Measurements from ENCODE around the gene DOK4.

Gene DOK4

DNA sequence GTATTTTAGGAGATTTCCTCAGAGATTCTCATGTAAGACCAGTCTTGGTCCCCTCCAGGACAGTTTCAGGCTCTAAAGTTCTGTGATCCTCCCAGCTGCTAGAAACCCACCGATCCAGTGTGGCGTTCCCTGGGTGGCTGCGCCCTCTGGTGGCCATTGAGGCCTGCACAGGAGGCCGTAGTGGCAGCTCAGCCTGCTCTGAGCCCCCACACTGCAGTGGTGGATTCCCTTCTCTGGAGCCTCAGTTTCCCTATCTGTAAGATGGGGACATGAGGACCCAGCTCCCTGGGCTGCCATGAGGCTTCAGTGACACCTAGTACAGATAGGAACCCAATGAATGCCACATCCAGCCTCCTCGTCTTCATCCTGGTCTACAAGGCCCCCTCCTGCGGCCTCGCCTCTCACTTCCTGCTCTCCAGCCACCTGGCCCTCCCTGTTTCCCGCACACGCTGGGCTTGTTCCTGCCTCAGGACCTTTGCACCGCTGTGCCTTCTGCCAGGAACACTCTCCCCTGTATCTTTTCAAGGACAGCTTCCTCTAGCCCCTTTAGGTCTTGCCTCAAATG, 33.6 kb upstream of the DOK4 start:
- Histone ChIP-seq H3K27ac (no peak overlapping the region), H3K4me3 (no peak overlapping the region), H3K36me3 (peaks cover 30% of the 10 kb centered on the region), H4K20me1 (no peaks in the 10 kb centered on the region), H3K27me3 (no peaks in the 10 kb centered on the region), H3K9ac (no peak overlapping the region), H3K4me2 (no peak overlapping the region), H3K4me1 (peaks cover 14% of the 10 kb centered on the region), H3K9me3 (no peaks in the 10 kb centered on the region)
- no peak for TF ChIP-seq Cebpa-rat (IDR thresholded peaks at IDR 0.05)

DNA sequence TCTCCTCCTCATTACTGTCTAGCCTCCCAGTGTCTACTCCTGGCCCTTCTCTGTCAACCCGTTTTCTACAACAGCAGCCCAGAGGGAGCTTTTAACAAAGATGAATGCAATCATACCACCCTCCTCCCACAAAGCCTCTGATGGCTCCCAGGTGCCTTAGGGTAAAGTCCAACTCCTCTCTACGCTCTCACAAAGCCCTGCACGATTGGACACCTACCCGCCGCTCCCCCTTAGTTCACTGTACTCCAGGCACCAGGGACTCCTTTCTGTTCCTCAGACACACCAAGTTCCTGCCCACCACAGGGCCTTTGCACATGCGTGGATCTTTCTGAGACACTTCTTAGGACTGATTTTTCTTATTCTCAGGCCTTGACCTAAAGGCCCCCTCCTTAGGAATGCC, 32.6 kb upstream of the DOK4 start:
- Histone ChIP-seq H4K20me1 (no peaks in the 10 kb centered on the region), H3K9me3 (no peaks in the 10 kb centered on the region)
- TF ChIP-seq Cebpa-rat (IDR thresholded peaks at IDR 0.05) = no peak

DNA sequence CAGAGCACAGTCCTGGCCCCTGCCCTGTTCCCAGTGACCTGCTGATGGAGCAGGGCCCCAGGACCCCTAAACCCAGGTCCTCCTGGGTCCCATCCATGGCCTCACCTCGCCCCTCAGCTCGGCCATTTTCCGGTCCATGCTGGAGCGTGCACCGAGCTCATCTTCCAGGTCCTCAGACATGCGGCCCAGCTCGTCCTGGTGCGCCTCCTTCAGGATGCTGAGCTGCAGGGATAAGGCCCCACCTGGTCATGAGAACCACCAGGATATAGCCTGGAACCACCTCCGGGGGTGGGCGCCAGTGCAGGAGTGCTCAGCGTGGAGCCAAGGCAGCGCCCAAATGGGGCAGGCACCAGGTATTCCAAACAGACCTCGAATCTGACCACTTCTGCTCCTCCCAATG, 32.2 kb upstream of the DOK4 start:
- Histone ChIP-seq H3K27ac (no peak overlapping the region), H3K4me1 (peaks cover 11% of the 10 kb centered on the region), H4K20me1 (no peaks in the 10 kb centered on the region), H3K4me2 (no peak overlapping the region), H3K9me3 (no peaks in the 10 kb centered on the region), H3K27me3 (no peaks in the 10 kb centered on the region), H3K4me3 (no peak overlapping the region), H3K9ac (no peak overlapping the region), H3K36me3 (peaks cover 34% of the 10 kb centered on the region)
- TF ChIP-seq Cebpa-rat (IDR thresholded peaks at IDR 0.05) = no peak

More for the DNA sequence above, 32.6 kb upstream of the DOK4 start:
- H3K36me3 ChIP-seq = peaks cover 31% of the 10 kb centered on the region
- no peak overlapping the region for H3K4me3 ChIP-seq
- H3K4me2 ChIP-seq = no peak overlapping the region
- no peak overlapping the region for H3K9ac ChIP-seq
- peaks cover 14% of the 10 kb centered on the region for H3K4me1 ChIP-seq
- H3K27ac ChIP-seq = no peak overlapping the region
- H3K27me3 ChIP-seq = no peaks in the 10 kb centered on the region

DNA sequence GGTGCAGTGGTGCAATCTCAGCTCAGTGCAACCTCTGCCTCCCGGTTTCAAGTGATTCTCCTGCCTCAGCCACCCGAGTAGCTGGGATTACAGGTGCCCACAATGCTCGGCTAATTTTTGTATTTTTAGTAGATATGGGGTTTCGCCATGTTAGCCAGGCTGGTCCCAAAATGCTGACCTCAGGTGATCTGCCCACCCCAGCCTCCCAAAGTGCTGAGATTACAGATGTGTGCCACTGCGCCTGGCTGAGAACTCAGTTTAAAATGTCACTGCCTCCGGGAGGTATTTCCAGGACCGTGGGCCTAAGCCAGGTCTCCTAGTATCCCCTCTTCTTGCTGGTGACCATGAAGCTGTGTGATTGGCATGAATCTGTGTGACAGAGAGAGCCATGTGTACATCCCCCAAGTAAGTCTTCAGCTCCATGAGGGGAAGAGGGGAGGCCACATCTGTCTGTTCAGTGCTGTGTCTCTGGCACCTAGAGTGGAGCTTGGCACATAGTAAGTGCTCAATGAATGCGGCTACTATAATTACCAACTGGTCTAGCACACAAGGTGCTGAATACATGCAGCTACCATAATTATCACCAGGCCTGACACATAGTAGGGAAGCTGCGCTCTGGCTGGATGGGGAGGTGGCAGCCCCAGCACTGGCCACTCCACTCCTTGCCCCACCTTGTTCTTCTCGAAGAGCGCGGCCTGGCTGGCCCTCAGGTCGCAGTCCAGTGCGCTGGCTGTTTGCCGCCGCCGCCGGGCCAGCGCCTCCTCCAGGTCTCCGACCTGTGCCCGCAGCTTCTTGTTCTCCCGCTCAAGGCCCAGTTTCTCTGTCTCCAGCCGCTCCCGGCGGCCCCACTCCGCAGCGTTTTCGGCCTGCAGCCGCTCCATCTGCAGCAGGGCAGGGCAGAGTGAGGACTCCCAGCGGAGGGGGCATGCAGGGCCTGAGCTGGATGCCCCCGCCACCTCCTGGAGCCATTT, 31.4 kb upstream of the DOK4 start:
- Histone ChIP-seq H3K27me3 (no peaks in the 10 kb centered on the region), H4K20me1 (no peaks in the 10 kb centered on the region), H3K9ac (no peak overlapping the region), H3K4me2 (no peak overlapping the region), H3K27ac (no peak overlapping the region), H3K9me3 (no peaks in the 10 kb centered on the region), H3K4me3 (no peak overlapping the region), H3K36me3 (peaks cover 39% of the 10 kb centered on the region), H3K4me1 (peaks cover 2% of the 10 kb centered on the region)
- TF ChIP-seq Cebpa-rat (IDR thresholded peaks at IDR 0.05) = no peak

DNA sequence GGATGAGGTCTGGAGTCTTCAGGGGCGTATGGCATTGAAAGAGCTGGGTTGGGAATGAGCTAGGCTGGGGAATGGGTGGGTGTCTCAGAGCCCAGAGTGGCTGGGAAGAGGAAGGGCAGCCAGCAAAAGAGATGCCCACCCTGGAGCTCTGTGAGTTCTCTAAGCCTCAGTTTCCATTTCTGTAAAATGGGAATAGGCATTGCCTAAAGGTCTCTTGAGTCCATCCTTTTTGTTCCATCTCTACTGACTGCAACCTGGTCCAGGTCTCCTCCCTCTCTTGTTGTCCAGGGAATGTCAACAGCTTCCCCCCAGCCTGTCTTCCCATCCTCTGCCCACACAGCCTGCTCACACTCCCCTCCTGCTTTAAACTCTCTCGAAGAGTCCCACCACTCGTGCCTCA, 30.5 kb upstream of the DOK4 start:
- Histone ChIP-seq H3K4me1 (no peaks in the 10 kb centered on the region), H3K27me3 (no peaks in the 10 kb centered on the region), H3K36me3 (peaks cover 46% of the 10 kb centered on the region), H3K9me3 (no peaks in the 10 kb centered on the region), H3K9ac (no peak overlapping the region), H3K27ac (no peak overlapping the region), H3K4me3 (no peak overlapping the region), H3K4me2 (no peak overlapping the region), H4K20me1 (no peaks in the 10 kb centered on the region)
- TF ChIP-seq Cebpa-rat (IDR thresholded peaks at IDR 0.05) = no peak

DNA sequence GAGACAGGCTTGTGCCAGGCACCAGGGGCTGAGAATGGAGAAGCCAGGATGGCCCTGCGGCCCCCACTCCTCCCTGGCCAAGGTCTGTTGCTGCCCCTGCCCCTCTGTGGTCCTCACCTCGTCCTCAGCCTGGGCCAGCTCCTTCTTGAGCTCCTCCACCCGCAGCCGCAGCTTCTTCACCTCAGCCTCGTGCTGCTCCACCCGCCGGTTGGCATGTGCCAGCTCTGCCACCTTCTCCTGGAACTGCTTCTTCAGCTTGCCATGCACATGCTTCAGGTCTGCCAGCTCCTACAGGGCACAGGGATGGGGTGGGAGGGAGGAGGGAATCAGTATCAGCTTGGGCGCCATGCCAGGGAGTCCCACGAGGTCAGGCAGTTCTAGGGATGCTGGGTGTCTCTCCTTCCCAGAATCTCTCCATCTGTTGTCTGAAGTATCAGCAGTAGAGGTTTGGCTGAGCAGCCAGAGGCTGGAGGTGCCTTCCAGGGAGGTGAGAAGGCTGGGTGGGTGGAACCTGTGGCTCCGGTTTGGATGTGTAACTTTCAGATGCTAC, 30.0 kb upstream of the DOK4 start:
- H3K36me3 ChIP-seq = peaks cover 46% of the 10 kb centered on the region
- no peak overlapping the region for H3K27ac ChIP-seq
- H3K4me3 ChIP-seq = no peak overlapping the region
- H3K9me3 ChIP-seq = no peaks in the 10 kb centered on the region
- H3K4me1 ChIP-seq = no peaks in the 10 kb centered on the region
- no peak overlapping the region for H3K9ac ChIP-seq
- no peaks in the 10 kb centered on the region for H3K27me3 ChIP-seq
- no peak for TF ChIP-seq Cebpa-rat (IDR thresholded peaks at IDR 0.05)
- H3K4me2 ChIP-seq = no peak overlapping the region
- no peaks in the 10 kb centered on the region for H4K20me1 ChIP-seq

DNA sequence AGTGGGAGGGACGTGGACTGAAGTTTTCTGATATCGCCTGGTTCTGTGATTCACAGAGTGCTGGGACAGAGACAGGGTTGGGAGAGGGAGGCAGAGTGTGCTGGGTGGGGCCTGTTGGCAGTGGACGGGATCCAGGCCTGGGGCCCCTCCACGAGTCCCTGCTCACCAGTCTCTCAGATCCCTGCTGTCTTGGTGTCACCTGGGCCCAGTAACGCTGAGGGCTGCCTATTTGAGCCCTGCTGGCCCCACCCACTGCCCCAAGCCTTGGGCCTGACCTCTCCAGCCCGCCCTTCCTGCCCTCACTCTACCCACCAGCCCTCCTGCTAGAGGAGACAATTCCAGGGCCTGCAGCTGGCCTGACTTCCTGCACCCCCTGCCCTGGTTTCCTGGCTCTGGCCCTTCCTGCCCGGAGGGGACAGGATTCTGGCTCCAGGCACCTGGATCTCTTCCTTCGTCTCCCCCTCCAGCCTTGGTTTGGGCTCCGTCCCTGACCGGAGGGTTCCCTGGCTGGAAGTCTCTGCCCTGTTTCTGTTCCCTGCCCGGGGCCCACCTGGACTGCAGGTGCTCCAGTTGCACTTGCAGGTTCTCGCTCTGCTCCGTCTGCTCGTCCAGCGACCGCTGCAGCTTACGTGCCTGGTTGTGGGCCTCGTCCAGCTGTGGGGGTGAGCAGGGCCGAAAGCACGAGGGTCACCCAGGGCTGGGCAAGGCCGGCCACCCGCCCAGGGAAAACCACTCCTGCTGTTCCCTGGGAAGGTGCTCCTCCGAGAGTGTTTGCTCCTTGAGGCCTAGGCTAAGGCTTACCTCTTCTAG, 28.7 kb upstream of the DOK4 start:
- Histone ChIP-seq H3K27ac (no peak overlapping the region), H4K20me1 (no peaks in the 10 kb centered on the region), H3K9ac (no peak overlapping the region), H3K4me1 (peaks cover 8% of the 10 kb centered on the region), H3K4me3 (no peak overlapping the region), H3K9me3 (no peaks in the 10 kb centered on the region), H3K4me2 (no peak overlapping the region), H3K36me3 (peaks cover 46% of the 10 kb centered on the region), H3K27me3 (no peaks in the 10 kb centered on the region)
- no peak for TF ChIP-seq Cebpa-rat (IDR thresholded peaks at IDR 0.05)

DNA sequence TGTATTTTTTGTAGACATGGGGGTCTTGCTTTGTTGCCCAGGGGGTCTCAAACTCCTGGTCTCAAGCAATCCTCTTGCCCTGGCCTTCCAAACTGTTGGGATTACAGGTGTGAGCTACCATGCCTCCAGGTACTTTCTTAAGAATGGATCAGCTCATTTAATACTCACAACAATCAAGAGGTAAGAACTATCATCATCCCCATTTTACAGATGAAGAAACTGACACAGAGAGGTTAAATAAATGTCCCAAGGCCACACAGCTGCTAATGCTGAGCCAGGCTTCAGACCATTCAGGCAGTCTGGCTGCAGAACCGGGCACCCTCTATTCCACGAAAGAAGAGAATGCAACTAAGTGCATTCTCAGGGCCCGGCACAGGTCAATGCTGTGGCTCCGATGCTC, 28.1 kb upstream of the DOK4 start:
- no peak overlapping the region for H3K27ac ChIP-seq
- no peaks in the 10 kb centered on the region for H3K9me3 ChIP-seq
- H3K4me2 ChIP-seq = no peak overlapping the region
- H3K36me3 ChIP-seq = peaks cover 46% of the 10 kb centered on the region
- H3K9ac ChIP-seq = no peak overlapping the region
- no peaks in the 10 kb centered on the region for H3K27me3 ChIP-seq
- H3K4me3 ChIP-seq = no peak overlapping the region
- H4K20me1 ChIP-seq = no peaks in the 10 kb centered on the region
- H3K4me1 ChIP-seq = peaks cover 10% of the 10 kb centered on the region
- TF ChIP-seq Cebpa-rat (IDR thresholded peaks at IDR 0.05) = no peak

DNA sequence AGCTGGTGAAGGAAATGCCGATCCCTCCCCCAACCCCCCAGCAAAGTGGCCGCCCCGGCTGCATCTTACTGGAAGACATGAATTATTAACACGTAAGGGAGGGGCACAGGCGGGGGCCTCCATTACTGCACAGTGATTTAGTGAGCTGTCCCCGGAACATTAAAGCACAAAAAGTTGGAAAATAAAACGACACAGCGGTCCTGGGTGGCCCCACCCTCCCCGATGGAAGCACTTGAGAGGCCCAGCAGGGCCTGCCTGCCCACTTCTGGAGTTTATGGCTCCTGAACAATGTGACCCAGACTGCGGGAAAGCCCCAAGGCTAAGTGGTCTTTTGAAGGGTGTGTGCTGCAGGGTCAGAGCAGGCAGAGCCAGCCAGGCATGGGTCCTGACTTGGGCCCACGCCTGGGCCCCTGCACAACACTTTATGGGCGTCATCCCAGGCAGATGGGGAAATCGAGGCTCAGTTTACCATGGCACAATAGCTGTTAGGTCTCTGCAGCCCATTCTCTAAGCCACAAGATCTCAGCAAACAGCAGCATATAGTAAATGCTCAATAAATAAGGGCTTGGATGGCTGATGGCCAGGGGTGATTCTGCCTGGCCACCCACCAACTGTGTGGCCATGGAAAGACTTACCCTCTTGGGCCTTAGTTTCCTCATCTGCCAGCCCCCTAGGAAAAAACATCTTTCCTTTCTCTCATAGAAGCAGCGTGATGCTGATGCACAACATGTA, 27.2 kb upstream of the DOK4 start:
- no peaks in the 10 kb centered on the region for H4K20me1 ChIP-seq
- no peak overlapping the region for H3K4me2 ChIP-seq
- H3K27ac ChIP-seq = no peak overlapping the region
- no peaks in the 10 kb centered on the region for H3K9me3 ChIP-seq
- no peak for TF ChIP-seq Cebpa-rat (IDR thresholded peaks at IDR 0.05)
- peaks cover 10% of the 10 kb centered on the region for H3K4me1 ChIP-seq
- H3K27me3 ChIP-seq = no peaks in the 10 kb centered on the region
- no peak overlapping the region for H3K9ac ChIP-seq
- no peak overlapping the region for H3K4me3 ChIP-seq
- peaks cover 46% of the 10 kb centered on the region for H3K36me3 ChIP-seq
